Vein endothelial cell (primary cell): ENCODE measurements around the gene RRBP1. TPM values are rescaled to one million over a fixed set of nuclear protein-coding genes. Genes with fewer than 3 reads are reported as not detected.

Source experiments
- total RNA-seq: library from RNA; depleted of rRNA; stranded (reverse); fragments of >200 nt; gene quantifications from 2 replicates; pipeline ENCODE4 v1.2.3, GENCODE V29; 2012

The RRBP1 gene, protein sequence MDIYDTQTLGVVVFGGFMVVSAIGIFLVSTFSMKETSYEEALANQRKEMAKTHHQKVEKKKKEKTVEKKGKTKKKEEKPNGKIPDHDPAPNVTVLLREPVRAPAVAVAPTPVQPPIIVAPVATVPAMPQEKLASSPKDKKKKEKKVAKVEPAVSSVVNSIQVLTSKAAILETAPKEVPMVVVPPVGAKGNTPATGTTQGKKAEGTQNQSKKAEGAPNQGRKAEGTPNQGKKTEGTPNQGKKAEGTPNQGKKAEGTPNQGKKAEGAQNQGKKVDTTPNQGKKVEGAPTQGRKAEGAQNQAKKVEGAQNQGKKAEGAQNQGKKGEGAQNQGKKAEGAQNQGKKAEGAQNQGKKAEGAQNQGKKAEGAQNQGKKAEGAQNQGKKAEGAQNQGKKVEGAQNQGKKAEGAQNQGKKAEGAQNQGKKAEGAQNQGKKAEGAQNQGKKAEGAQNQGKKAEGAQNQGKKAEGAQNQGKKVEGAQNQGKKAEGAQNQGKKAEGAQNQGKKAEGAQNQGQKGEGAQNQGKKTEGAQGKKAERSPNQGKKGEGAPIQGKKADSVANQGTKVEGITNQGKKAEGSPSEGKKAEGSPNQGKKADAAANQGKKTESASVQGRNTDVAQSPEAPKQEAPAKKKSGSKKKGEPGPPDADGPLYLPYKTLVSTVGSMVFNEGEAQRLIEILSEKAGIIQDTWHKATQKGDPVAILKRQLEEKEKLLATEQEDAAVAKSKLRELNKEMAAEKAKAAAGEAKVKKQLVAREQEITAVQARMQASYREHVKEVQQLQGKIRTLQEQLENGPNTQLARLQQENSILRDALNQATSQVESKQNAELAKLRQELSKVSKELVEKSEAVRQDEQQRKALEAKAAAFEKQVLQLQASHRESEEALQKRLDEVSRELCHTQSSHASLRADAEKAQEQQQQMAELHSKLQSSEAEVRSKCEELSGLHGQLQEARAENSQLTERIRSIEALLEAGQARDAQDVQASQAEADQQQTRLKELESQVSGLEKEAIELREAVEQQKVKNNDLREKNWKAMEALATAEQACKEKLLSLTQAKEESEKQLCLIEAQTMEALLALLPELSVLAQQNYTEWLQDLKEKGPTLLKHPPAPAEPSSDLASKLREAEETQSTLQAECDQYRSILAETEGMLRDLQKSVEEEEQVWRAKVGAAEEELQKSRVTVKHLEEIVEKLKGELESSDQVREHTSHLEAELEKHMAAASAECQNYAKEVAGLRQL (N-terminal part only)
- 93.9 and 94.7 TPM in 2 replicates for total RNA-seq

GRCh38 chr20:17682103-17682888 is at the start of gene RRBP1:
TSS of gene RRBP1 (minus strand) at chr20:17682242. CDS start at chr20:17660507, 21,735 bp downstream.

GRCh38 chr20:17699931-17700351 is 17.9 kb upstream of the RRBP1 start, which contains the start of gene BANF2:
TSS of gene BANF2 (plus strand) at chr20:17699966. CDS start at chr20:17725026, 25,060 bp downstream.

DNA sequence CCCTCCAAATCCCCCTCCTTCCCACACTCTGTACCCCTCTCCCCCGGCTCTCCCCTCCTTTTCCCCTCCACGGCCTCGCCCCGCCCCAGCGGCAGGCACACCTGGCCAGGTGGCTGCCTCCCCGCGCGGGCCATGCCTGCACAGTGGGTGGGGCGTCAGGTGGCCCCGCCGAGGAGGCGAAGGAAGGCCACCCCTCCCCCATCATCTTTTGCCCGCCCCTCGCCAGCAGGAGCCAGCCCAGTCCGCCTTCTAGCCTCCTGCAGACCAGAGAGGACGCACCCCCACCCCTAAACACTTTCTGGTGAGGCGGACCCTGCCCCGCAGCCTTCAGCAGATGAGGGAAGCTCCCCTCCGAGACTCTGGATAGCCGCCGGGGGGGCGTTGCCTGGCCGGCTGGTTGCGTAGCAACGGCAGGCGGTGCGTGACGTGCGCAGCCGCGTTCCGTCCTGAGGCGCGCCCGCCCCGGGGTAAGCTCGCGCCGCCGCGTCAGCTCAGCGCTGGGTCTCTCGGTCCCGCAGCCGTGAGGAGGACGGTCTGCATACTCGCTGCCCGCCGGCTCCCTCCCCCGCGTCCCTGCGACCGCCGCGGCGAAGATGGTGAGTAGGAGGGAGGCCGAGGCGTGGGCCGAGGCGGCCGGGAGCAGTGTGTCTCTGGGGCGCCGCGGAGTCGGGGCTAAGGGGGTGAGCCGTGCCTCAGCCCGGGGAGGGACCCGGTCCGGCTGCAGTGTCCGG is 112.3 kb downstream of the RRBP1 start, which contains the start of gene DSTN:
Gene DSTN, plus strand, starts transcription at position 460 of the 731 bp plus-strand sequence. Its CDS starts 134 bp downstream, at position 594.

Other genes starting within 250 kb of the RRBP1 start
- 3.3 and 4.9 TPM in 2 replicates for gene BFSP1, start 150.9 kb downstream of the RRBP1 start, total RNA-seq
- 208 and 240 TPM in 2 replicates for gene DSTN, start 112.2 kb downstream of the RRBP1 start, total RNA-seq
- gene BANF2, start 17.7 kb upstream of the RRBP1 start, total RNA-seq = not detected in 2 replicates